ENCODE measurements around the gene LMF1.
"Not testable (repeated sequence)": the region's sequence is repeated elsewhere in the genome, so short reads cannot be mapped to it uniquely, and the experiment has no call there.

Gene LMF1

DNA sequence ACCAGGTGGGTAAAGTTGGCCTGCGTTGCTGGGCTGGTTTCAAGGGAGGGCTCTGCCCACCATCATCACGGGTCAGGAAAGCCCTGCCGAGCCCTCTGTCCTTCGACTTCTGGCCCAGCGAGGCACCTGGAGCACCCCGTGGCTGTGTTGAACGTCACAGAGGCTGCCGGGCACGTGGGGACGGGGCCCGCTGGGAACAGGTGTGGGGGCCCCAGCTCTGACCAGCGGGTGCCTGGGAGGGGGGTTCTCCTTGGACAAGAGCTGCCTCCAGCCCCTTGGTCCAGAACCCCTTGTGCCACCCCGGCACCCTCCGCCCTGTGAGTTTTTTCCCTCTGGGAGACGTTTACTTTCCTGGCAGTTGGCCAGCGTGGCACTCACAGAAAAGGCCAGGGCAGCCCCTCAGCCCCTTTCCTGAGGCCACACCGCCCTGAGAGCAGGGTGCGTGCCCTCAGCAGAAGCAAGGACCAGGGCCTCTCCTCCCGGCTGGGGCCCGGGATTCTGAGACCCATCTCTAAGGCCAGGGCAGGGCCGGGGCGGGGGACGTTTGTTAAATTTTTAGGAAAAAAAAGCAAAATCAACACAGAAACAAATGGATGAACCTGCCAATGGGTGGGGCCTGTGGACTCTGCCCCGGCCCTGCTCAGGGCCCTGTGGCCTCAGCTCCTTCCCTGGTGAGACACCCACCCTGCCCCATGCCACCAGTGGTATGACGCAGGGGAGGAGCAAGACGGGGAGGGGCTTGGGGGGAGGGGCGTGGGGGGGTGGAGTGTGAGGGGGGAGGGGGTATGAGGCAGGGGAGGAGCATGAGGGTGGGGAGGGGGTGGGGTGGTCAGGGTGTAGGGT, 139.0 kb downstream of the LMF1 start:
- peak; percentile 19 for DNase-seq (ENCODE audit: low spot score)

GRCh38 chr16:830871-831570, 139.8 kb downstream of the LMF1 start:
- DNase-seq (ENCODE audit: low spot score): peak; percentile 71

- DNase-seq (ENCODE audit: low spot score): peak; percentile 27
Measured at GRCh38 chr16:830107-830870, 140.5 kb downstream of the LMF1 start.

DNA sequence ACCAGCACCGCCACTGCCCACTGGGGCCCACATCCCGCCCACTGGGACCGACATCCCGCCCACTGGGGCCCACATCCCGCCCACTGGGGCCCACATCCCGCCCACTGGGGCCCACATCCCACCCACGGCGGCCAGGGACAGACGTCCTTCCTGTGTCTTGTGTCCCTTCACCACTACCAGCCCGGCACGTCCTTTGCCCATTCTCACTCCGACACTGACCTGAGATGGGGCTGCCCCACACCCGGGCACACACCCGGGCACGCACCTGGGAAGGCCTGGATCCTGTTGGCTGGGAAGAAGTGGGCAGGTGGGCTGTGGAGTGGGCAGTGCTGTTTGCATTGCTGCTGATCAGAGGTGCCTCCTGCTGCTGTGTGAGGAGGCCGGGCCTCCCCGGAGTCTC, 141.9 kb downstream of the LMF1 start:
- DNase-seq (ENCODE audit: low spot score): peak; percentile 14

- DNase-seq (ENCODE audit: low spot score): peak; percentile 2
Measured at GRCh38 chr16:827513-827912, 143.3 kb downstream of the LMF1 start.

DNA sequence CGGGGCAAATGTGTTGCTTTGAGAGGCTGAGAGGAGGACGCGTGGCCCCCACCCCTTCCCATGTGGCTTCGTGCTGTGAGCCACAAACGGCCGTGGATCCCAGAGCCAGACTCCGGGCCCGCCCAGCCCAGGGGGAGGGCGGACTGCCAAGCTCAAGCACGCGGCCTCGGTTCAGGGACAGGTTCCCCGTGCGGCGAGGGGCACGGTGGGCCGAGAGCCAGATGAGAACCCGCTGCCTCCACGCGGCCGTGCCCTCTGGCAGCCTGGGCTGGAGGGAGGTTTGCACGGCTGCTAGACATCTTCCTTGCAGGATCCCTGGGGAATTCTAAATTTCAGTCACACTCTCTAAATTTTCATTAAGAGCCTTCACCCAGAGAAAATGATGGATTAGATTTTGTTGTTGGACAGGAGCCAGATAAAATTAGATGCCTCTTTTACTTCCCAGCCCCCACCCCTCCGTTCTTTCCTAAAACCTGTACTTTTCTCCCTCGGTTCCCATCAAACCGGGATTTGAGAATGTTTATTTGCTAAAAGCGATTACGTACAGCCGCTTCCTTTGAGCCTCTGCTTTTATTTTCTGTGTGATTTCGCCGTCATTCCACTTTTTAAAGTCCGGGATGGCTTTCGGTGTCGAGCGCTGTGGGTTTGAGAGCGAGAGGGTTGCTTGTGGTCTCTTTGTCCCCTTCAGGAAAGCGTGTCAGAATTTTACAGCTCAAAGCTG, 145.3 kb downstream of the LMF1 start:
- DNase-seq (ENCODE audit: low spot score): no peak

GRCh38 chr16:824601-825000, 146.2 kb downstream of the LMF1 start:
- peak; percentile 22 for DNase-seq (ENCODE audit: low spot score)

- peak; percentile 14 for DNase-seq (ENCODE audit: low spot score)
Measured at GRCh38 chr16:824194-824593, 146.6 kb downstream of the LMF1 start.

GRCh38 chr16:822909-823297, 147.9 kb downstream of the LMF1 start:
- no peak for DNase-seq (ENCODE audit: low spot score)

- DNase-seq (ENCODE audit: low spot score): peak; percentile 5
Measured at GRCh38 chr16:822174-822908, 148.4 kb downstream of the LMF1 start.

- DNase-seq (ENCODE audit: low spot score): peak; percentile 65
Measured at GRCh38 chr16:821751-822150, 149.0 kb downstream of the LMF1 start.

GRCh38 chr16:820748-821147, 150.0 kb downstream of the LMF1 start:
- no peak for DNase-seq (ENCODE audit: low spot score)

DNA sequence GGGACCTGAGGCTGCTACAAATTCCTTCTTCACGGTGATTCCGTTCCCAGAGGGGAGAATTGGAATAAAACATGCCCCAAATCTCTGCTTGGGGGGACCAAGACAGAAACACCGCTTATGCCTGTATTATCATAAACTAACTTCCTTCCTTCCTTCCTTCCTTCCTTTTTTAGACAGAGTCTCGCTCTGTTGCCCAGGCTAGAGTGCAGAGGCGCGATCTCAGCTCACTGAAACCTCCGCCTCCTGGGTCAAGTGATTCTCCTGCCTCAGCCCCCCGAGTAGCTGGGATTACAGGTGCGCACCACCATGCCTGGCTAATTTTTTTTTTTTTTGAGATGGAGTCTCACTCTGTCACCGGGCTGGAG, 150.8 kb downstream of the LMF1 start:
- DNase-seq (ENCODE audit: low spot score): not testable (repeated sequence)

- DNase-seq (ENCODE audit: low spot score): no peak
Measured at GRCh38 chr16:819336-820043, 151.3 kb downstream of the LMF1 start.

DNA sequence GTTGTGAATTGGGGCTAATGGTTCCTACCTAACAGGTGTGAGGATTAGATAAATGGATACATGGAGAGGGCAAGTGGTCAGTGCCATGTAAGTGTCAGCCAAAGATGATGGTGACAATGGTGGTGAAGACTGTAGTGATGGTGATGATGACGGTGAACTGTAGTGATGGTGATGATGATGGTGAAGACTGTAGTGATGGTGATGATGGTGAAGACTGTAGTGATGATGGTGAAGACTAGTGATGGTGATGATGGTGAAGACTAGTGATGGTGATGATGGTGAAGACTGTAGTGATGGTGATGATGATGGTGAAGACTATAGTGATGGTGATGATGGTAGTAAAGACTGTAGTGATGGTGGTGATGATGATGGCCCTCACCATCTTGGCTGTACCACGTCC, 152.2 kb downstream of the LMF1 start:
- no peak for DNase-seq (ENCODE audit: low spot score)

GRCh38 chr16:818132-818531, 152.7 kb downstream of the LMF1 start:
- no peak for DNase-seq (ENCODE audit: low spot score)

DNA sequence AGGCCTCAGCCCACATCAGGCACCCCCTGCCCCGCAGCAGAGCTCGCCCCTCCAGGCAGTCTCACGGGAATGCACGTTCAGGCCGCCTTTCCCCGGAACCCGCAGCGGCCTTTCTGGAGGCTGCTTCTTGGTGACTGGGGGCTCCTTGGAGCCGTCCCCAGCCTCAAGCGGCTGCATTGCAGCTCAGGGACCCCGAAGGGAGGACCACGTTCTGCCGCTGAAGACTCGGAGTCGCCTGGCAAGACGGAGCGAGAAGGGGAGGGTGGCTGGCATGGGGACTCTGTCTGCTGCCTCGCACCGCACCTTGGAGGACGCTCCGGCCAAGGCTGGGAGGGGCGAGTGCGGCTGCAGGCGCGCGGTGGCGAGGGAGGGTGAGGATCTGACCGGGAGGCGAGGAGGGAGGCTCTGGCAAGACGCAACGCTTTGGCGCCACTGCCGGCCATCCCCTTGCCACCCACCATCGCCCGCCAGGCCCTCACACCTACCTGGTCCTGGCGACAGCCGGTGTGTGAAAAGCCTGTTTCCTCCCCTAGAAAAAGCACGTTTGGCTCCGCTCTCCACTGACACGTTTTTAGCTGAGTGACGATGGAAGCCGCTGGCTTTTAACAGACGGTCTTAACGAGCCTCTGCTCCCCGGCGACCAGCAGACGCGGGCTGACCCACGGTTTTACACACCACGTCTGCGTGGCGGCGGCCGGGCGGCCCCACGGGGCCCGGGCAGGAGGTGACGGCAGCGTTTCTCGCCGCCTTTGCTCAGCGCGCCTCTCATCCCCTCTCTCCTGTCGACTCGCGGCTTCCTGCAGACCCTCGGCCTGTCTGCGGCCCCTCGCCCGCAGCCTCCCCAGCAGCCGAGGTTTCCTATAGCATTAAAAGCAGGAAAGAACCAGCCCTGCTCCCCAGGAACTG, 153.5 kb downstream of the LMF1 start:
- DNase-seq (ENCODE audit: low spot score): no peak

- no peak for DNase-seq (ENCODE audit: low spot score)
Measured at GRCh38 chr16:815861-816260, 154.9 kb downstream of the LMF1 start.

DNA sequence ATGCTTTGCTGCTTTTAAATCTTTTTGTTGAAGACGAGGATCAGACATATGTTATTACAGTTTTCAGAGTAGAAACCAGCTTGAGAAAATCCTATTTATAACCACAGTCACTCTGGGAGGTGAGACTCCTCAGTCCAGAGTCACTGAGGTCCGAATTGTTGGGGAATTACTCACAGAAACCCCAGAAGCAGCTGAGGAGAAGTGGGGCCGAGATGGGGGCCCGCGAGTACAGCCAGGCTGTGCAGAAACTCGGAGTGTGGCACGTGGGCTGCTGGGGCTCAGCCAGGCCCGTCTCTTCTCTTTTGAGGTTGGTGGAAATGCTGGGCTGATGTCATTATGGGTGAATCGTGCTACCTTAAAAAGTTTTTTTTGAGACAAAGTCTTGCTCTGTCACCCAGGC, 155.8 kb downstream of the LMF1 start:
- DNase-seq (ENCODE audit: low spot score): no peak

- no peak for DNase-seq (ENCODE audit: low spot score)
Measured at GRCh38 chr16:813916-814412, 156.8 kb downstream of the LMF1 start.

Data from iPS-NIHi11 (cell line).